Measurements from ENCODE around the gene GSTO1. TPM values are rescaled to one million over a fixed set of nuclear protein-coding genes. Genes with fewer than 3 reads are reported as not detected.
"Not testable (repeated sequence)": the region's sequence is repeated elsewhere in the genome, so short reads cannot be mapped to it uniquely, and the experiment has no call there.

Gene GSTO1
- total RNA-seq, 5 donors from 2014 or later (not counting 1 experiment from before 2014, with no cell fraction given), result 19.9 to 61.5 (median 46.2) TPM

- Mint-ChIP-seq H3K36me3 (no peaks in the 10 kb centered on the region), H3K27me3 (peaks cover 11 to 18% of the 10 kb centered on the region in 2 donors), H3K4me1 (peaks cover 0 to 5% (median 2%) of the 10 kb centered on the region in 3 donors), H3K27ac (peak overlapping the region in 1 of 2 donors; percentile 33), H3K9me3 (no peaks in the 10 kb centered on the region), H3K4me3 (no peak overlapping the region)
- no peak for ATAC-seq (replicated peaks in 1 of 4)
- Histone ChIP-seq H3K4me3 (ENCODE audit: control insufficient read depth in 1 of 2, extremely low read depth in 1 of 2, low read length in 1 of 2) (no peak overlapping the region), H3K27ac (ENCODE audit: low read length) (no peak overlapping the region), H3K4me1 (ENCODE audit: control insufficient read depth in 1 of 2, extremely low read depth in 1 of 2, insufficient read depth in 2 of 2, low read length in 2 of 2) (no peaks in the 10 kb centered on the region), H3K36me3 (ENCODE audit: control insufficient read depth in 2 of 2, extremely low read depth in 1 of 2, insufficient read depth in 1 of 2, low read length in 1 of 2) (no peaks in the 10 kb centered on the region), H3K9me3 (no peaks in the 10 kb centered on the region), H3K27me3 (replicated peaks in 1 of 2; ENCODE audit: control insufficient read depth in 2 of 2, extremely low read depth in 1 of 2, insufficient read depth in 2 of 2, low read length in 1 of 2) (no peaks in the 10 kb centered on the region)
- CTCF ChIA-PET, result interaction anchor here in 1 of 2 donors (1.0 to 1.1 kb wide), 2 partner anchors 9 to 20 kb away, joined by 3 to 4 read pairs; no protein-coding TSS in a partner anchor
- no CpG with 5 or more reads among the region's 3 CpGs for WGBS (ENCODE audit: insufficient coverage)
- POLR2A ChIA-PET, result no interaction called here
- DNase-seq, result no peak
Measured at GRCh38 chr10:104247513-104248146, 7.1 kb upstream of the GSTO1 start.

- ATAC-seq (replicated peaks in 1 of 4); DNase-seq; H3K27me3 ChIP-seq (replicated peaks in 1 of 2; ENCODE audit: control insufficient read depth in 2 of 2, extremely low read depth in 1 of 2, insufficient read depth in 2 of 2, low read length in 1 of 2); H3K4me3 ChIP-seq (ENCODE audit: control insufficient read depth in 1 of 2, extremely low read depth in 1 of 2, low read length in 1 of 2); H3K27ac ChIP-seq (ENCODE audit: low read length); H3K36me3 Mint-ChIP-seq; H3K9me3 Mint-ChIP-seq; H3K4me1 ChIP-seq (ENCODE audit: control insufficient read depth in 1 of 2, extremely low read depth in 1 of 2, insufficient read depth in 2 of 2, low read length in 2 of 2); H3K4me3 Mint-ChIP-seq; H3K27me3 Mint-ChIP-seq; H3K9me3 ChIP-seq; H3K27ac Mint-ChIP-seq; POLR2A ChIA-PET; H3K36me3 ChIP-seq (ENCODE audit: control insufficient read depth in 2 of 2, extremely low read depth in 1 of 2, insufficient read depth in 1 of 2, low read length in 1 of 2): not testable (repeated sequence)
- peaks cover 10 to 14% (median 10%) of the 10 kb centered on the region in 3 donors for H3K4me1 Mint-ChIP-seq
- CTCF ChIA-PET, result interaction anchor here in 1 of 2 donors (1.0 kb wide), 1 partner anchor 18 kb away, joined by 4 read pairs; no protein-coding TSS in a partner anchor
- 87% methylated on average over 11 of the region's 11 CpGs for WGBS (ENCODE audit: insufficient coverage)
Measured at GRCh38 chr10:104248931-104249330, 5.8 kb upstream of the GSTO1 start.

DNA sequence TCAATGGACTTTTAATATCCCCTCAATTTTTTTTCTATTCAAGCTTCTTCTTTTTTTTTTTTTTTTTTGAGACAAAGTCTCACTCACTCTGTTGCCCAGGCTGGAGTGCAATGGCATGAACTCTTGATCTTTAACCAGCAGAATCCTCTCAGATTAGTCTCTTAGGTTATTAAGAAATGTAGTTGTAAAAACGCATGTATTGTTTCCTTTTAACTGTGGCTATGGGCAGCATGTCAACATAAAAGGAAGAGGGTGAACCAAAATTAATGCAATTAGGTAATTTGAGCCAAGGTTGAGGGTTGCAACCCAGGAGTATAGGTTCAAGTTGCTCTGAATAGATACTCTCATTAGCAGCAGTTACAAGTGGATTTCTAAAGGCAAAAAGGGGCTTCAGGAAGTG lies 4.3 kb upstream of the GSTO1 start:
- Mint-ChIP-seq H3K4me1 (peaks cover 16 to 20% (median 18%) of the 10 kb centered on the region in 3 donors), H3K4me3 (no peak overlapping the region), H3K36me3 (no peaks in the 10 kb centered on the region), H3K27me3 (peaks cover 6 to 8% of the 10 kb centered on the region in 2 donors), H3K9me3 (no peaks in the 10 kb centered on the region), H3K27ac (no peak overlapping the region)
- Histone ChIP-seq H3K4me3 (ENCODE audit: control insufficient read depth in 1 of 2, extremely low read depth in 1 of 2, low read length in 1 of 2) (no peak overlapping the region), H3K4me1 (ENCODE audit: control insufficient read depth in 1 of 2, extremely low read depth in 1 of 2, insufficient read depth in 2 of 2, low read length in 2 of 2) (peaks cover 4 to 5% of the 10 kb centered on the region in 2 experiments), H3K27ac (ENCODE audit: low read length) (no peak overlapping the region), H3K27me3 (replicated peaks in 1 of 2; ENCODE audit: control insufficient read depth in 2 of 2, extremely low read depth in 1 of 2, insufficient read depth in 2 of 2, low read length in 1 of 2) (no peaks in the 10 kb centered on the region), H3K36me3 (ENCODE audit: control insufficient read depth in 2 of 2, extremely low read depth in 1 of 2, insufficient read depth in 1 of 2, low read length in 1 of 2) (no peaks in the 10 kb centered on the region), H3K9me3 (no peaks in the 10 kb centered on the region)
- DNase-seq (no peak), ATAC-seq (replicated peaks in 1 of 4) (no peak)
- POLR2A ChIA-PET, result interaction anchor here in 1 of 2 donors (0.5 kb wide), 1 partner anchor 1564 kb away, joined by 7 read pairs; no protein-coding TSS in a partner anchor
- 50% methylated on average over 1 of the region's 1 CpG for WGBS (ENCODE audit: insufficient coverage)
- CTCF ChIA-PET, result interaction anchor here (0.6 to 1.2 kb wide), 2 partner anchors 24 to 29 kb away, joined by 3 to 5 read pairs; no protein-coding TSS in a partner anchor

DNA sequence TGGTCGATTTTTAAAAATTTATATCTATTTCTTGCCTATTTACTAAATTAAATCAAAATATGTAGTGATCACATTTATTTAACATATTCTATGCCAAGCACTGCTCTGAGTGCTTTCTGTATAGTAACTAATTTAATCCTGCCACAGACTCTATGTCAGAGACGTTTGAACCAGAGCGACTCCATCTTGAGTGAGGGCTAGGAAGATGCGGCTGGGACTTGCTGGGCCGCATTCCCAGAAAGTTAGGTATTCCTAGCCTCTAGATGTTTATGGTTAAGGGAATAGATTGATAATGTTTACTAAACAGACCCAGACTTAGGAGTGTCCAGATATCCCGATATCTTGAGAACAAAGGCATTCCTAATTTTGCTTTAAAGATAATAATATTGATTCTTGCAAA lies 3.2 kb upstream of the GSTO1 start:
- no peaks in the 10 kb centered on the region for H3K9me3 ChIP-seq
- Mint-ChIP-seq H3K27ac (no peak overlapping the region), H3K27me3 (peaks cover 4 to 8% of the 10 kb centered on the region in 2 donors), H3K9me3 (no peaks in the 10 kb centered on the region), H3K4me1 (peaks cover 25 to 30% (median 29%) of the 10 kb centered on the region in 3 donors), H3K4me3 (no peak overlapping the region), H3K36me3 (no peaks in the 10 kb centered on the region)
- H3K4me1 ChIP-seq (ENCODE audit: control insufficient read depth in 1 of 2, extremely low read depth in 1 of 2, insufficient read depth in 2 of 2, low read length in 2 of 2), result peaks cover 5 to 11% of the 10 kb centered on the region in 2 experiments
- no peak overlapping the region for H3K4me3 ChIP-seq (ENCODE audit: control insufficient read depth in 1 of 2, extremely low read depth in 1 of 2, low read length in 1 of 2)
- ChIA-PET POLR2A (no interaction called here), CTCF (no interaction called here)
- ATAC-seq (replicated peaks in 1 of 4) (no peak), DNase-seq (no peak)
- no peak overlapping the region for H3K27ac ChIP-seq (ENCODE audit: low read length)
- no CpG with 5 or more reads among the region's 6 CpGs for WGBS (ENCODE audit: insufficient coverage)
- H3K36me3 ChIP-seq (ENCODE audit: control insufficient read depth in 2 of 2, extremely low read depth in 1 of 2, insufficient read depth in 1 of 2, low read length in 1 of 2), result no peaks in the 10 kb centered on the region
- H3K27me3 ChIP-seq (replicated peaks in 1 of 2; ENCODE audit: control insufficient read depth in 2 of 2, extremely low read depth in 1 of 2, insufficient read depth in 2 of 2, low read length in 1 of 2), result no peaks in the 10 kb centered on the region

- Histone ChIP-seq H3K27me3 (replicated peaks in 1 of 2; ENCODE audit: control insufficient read depth in 2 of 2, extremely low read depth in 1 of 2, insufficient read depth in 2 of 2, low read length in 1 of 2) (no peaks in the 10 kb centered on the region), H3K27ac (ENCODE audit: low read length) (no peak overlapping the region), H3K4me1 (ENCODE audit: control insufficient read depth in 1 of 2, extremely low read depth in 1 of 2, insufficient read depth in 2 of 2, low read length in 2 of 2) (peaks cover 8 to 11% of the 10 kb centered on the region in 2 experiments), H3K9me3 (no peaks in the 10 kb centered on the region), H3K36me3 (ENCODE audit: control insufficient read depth in 2 of 2, extremely low read depth in 1 of 2, insufficient read depth in 1 of 2, low read length in 1 of 2) (no peaks in the 10 kb centered on the region), H3K4me3 (ENCODE audit: control insufficient read depth in 1 of 2, extremely low read depth in 1 of 2, low read length in 1 of 2) (no peak overlapping the region)
- no peak for ATAC-seq (replicated peaks in 1 of 4)
- Mint-ChIP-seq H3K4me1 (peaks cover 33 to 38% (median 34%) of the 10 kb centered on the region in 3 donors), H3K27me3 (peaks cover 3 to 8% of the 10 kb centered on the region in 2 donors), H3K27ac (no peak overlapping the region), H3K36me3 (no peaks in the 10 kb centered on the region), H3K9me3 (no peaks in the 10 kb centered on the region), H3K4me3 (no peak overlapping the region)
- DNase-seq, result no peak
- ChIA-PET CTCF (no interaction called here), POLR2A (no interaction called here)
Measured at GRCh38 chr10:104252368-104252767, 2.3 kb upstream of the GSTO1 start.

- Histone ChIP-seq H3K27me3 (replicated peaks in 1 of 2; ENCODE audit: control insufficient read depth in 2 of 2, extremely low read depth in 1 of 2, insufficient read depth in 2 of 2, low read length in 1 of 2) (no peaks in the 10 kb centered on the region), H3K4me1 (ENCODE audit: control insufficient read depth in 1 of 2, extremely low read depth in 1 of 2, insufficient read depth in 2 of 2, low read length in 2 of 2) (peaks cover 11 to 12% of the 10 kb centered on the region in 2 experiments), H3K36me3 (ENCODE audit: control insufficient read depth in 2 of 2, extremely low read depth in 1 of 2, insufficient read depth in 1 of 2, low read length in 1 of 2) (peaks cover 0 to 3% of the 10 kb centered on the region in 2 donors), H3K4me3 (ENCODE audit: control insufficient read depth in 1 of 2, extremely low read depth in 1 of 2, low read length in 1 of 2) (no peak overlapping the region), H3K27ac (ENCODE audit: low read length) (no peak overlapping the region), H3K9me3 (no peaks in the 10 kb centered on the region)
- Mint-ChIP-seq H3K27me3 (peaks cover 3 to 8% of the 10 kb centered on the region in 2 donors), H3K36me3 (peaks cover 3% of the 10 kb centered on the region), H3K9me3 (no peaks in the 10 kb centered on the region), H3K4me3 (peak overlapping the region; percentile 91 to 98 (median 98)), H3K4me1 (peaks cover 35 to 43% (median 40%) of the 10 kb centered on the region in 3 donors), H3K27ac (peak overlapping the region; percentile 55 to 99)
- 100% methylated on average over 1 of the region's 2 CpGs for WGBS (ENCODE audit: insufficient coverage)
- ATAC-seq (replicated peaks in 1 of 4), result no peak
- CTCF ChIA-PET, result interaction anchor here in 1 of 2 donors (1.2 kb wide), 1 partner anchor 365 kb away, joined by 4 read pairs; no protein-coding TSS in a partner anchor
- DNase-seq, result no peak
- POLR2A ChIA-PET, result interaction anchor here (0.5 kb wide), 2 partner anchors 27 to 639 kb away, joined by 7 to 16 read pairs; no protein-coding TSS in a partner anchor
Measured at GRCh38 chr10:104253106-104253505, 1.6 kb upstream of the GSTO1 start.

All from T-cell (primary cell).